ENCODE results near the gene MORC2. TPM values are rescaled to one million over a fixed set of nuclear protein-coding genes. Genes with fewer than 3 reads are reported as not detected.

MORC2 gene
- total RNA-seq, 4 donors from 2014 or later, result 5.6 to 27.3 (median 14.1) TPM

DNA sequence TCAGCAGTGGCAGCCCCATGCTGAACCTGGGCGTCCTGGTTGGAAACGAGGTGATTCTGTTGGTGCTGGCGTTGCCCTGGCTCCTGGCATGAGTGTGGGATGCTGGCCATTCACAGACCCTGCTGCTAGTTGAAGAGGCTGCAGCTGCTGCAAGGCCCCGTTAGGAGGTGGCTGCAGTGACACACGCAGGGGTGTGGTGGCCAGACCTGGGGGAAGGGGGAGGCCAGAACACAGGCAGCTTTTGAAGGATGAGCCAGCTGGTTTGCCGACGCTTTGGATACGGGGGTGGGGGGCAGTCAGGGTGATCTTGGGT, 77.2 kb downstream of the MORC2 start:
- intact Hi-C loops (cut with DNase I; ENCODE audit: low total_unique reads), result no loop called here
- no peak for TF ChIP-seq POLR2A (IDR thresholded peaks at IDR 0.05)
- TF ChIP-seq, protein P1, sequence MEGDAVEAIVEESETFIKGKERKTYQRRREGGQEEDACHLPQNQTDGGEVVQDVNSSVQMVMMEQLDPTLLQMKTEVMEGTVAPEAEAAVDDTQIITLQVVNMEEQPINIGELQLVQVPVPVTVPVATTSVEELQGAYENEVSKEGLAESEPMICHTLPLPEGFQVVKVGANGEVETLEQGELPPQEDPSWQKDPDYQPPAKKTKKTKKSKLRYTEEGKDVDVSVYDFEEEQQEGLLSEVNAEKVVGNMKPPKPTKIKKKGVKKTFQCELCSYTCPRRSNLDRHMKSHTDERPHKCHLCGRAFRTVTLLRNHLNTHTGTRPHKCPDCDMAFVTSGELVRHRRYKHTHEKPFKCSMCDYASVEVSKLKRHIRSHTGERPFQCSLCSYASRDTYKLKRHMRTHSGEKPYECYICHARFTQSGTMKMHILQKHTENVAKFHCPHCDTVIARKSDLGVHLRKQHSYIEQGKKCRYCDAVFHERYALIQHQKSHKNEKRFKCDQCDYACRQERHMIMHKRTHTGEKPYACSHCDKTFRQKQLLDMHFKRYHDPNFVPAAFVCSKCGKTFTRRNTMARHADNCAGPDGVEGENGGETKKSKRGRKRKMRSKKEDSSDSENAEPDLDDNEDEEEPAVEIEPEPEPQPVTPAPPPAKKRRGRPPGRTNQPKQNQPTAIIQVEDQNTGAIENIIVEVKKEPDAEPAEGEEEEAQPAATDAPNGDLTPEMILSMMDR (IDR thresholded peaks at IDR 0.05), result no peak
- no peak overlapping the region for H3K27ac ChIP-seq
- no peaks in the 10 kb centered on the region for H3K9me3 ChIP-seq
- H3K27me3 ChIP-seq, result no peaks in the 10 kb centered on the region
- no peak for DNase-seq
- H3K4me1 ChIP-seq, result no peaks in the 10 kb centered on the region
- H3K4me3 ChIP-seq, result no peak overlapping the region
- no peaks in the 10 kb centered on the region for H3K36me3 ChIP-seq

GRCh38 chr22:30890686-30891442, 77.7 kb downstream of the MORC2 start:
- TF ChIP-seq, protein P1 (IDR thresholded peaks at IDR 0.05), result peak; percentile 8 to 55 (median 42)
- TF ChIP-seq POLR2A (IDR thresholded peaks at IDR 0.05), result no peak
- Histone ChIP-seq H3K9me3 (no peaks in the 10 kb centered on the region), H3K4me1 (no peaks in the 10 kb centered on the region), H3K27me3 (no peaks in the 10 kb centered on the region), H3K36me3 (no peaks in the 10 kb centered on the region), H3K27ac (no peak overlapping the region), H3K4me3 (no peak overlapping the region)
- intact Hi-C loops (cut with DNase I; ENCODE audit: low total_unique reads), result no loop called here
- peak in 1 of 2 donors; percentile 26 for DNase-seq

DNA sequence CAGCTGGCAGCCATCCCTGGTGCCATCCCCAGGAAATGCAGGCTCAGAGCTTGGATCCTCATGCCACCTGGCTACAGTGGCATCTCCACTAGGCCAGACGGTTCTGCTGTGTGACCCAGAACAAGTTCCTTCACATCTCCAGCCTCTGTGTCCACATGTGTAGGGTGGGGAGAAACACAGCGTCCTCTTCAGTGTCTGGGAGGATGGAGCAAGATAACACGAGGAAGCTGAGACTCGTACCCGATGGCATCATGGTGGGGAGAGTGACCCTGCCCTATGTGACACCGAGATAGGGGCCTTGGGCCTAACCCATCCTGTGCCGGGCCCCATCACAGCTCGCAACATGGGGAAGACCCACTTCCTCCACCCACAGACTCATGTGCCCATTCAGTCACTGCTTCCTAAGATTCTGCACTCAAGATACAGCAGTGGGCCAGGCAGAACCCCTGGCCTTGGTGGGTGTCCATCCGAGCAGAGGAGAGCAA, 78.5 kb downstream of the MORC2 start:
- Histone ChIP-seq H3K4me3 (no peak overlapping the region), H3K27me3 (no peaks in the 10 kb centered on the region), H3K36me3 (no peaks in the 10 kb centered on the region), H3K27ac (no peak overlapping the region), H3K9me3 (no peaks in the 10 kb centered on the region), H3K4me1 (no peaks in the 10 kb centered on the region)
- no peak for TF ChIP-seq POLR2A (IDR thresholded peaks at IDR 0.05)
- TF ChIP-seq, protein P1 (IDR thresholded peaks at IDR 0.05), result no peak
- intact Hi-C loops (cut with DNase I; ENCODE audit: low total_unique reads), result no loop called here
- DNase-seq, result peak; percentile 1 to 10

- DNase-seq, result no peak
- H3K27me3 ChIP-seq, result no peaks in the 10 kb centered on the region
- no peak overlapping the region for H3K27ac ChIP-seq
- H3K4me3 ChIP-seq, result no peak overlapping the region
- H3K4me1 ChIP-seq, result no peaks in the 10 kb centered on the region
- TF ChIP-seq, protein P1 (IDR thresholded peaks at IDR 0.05), result no peak
- TF ChIP-seq POLR2A (IDR thresholded peaks at IDR 0.05), result no peak
- H3K9me3 ChIP-seq, result no peaks in the 10 kb centered on the region
- H3K36me3 ChIP-seq, result no peaks in the 10 kb centered on the region
- intact Hi-C loops (cut with DNase I; ENCODE audit: low total_unique reads), result no loop called here
Observed at GRCh38 chr22:30889268-30889995, 79.1 kb downstream of the MORC2 start.

- intact Hi-C loops (cut with DNase I; ENCODE audit: low total_unique reads), result no loop called here
- Histone ChIP-seq H3K27me3 (no peaks in the 10 kb centered on the region), H3K36me3 (no peaks in the 10 kb centered on the region), H3K9me3 (no peaks in the 10 kb centered on the region), H3K4me1 (no peaks in the 10 kb centered on the region), H3K4me3 (no peak overlapping the region), H3K27ac (no peak overlapping the region)
- no peak for TF ChIP-seq POLR2A (IDR thresholded peaks at IDR 0.05)
- TF ChIP-seq, protein P1 (IDR thresholded peaks at IDR 0.05), result no peak
- DNase-seq, result peak in 1 of 2 donors; percentile 9
Observed at GRCh38 chr22:30887861-30888260, 80.7 kb downstream of the MORC2 start.

All from uterus (tissue), 4 donors.